Stimulated activated CD4-positive, alpha-beta T cell treated with anti-CD3 and anti-CD28 coated beads, Interleukin-12 subunit alpha, Interleukin-12 subunit beta, amount 100 ng/mL, for 24 hours (primary cell): ENCODE data around the gene CHRNA9.
"Not testable (repeated sequence)": the region's sequence is repeated elsewhere in the genome, so short reads cannot be mapped to it uniquely, and the experiment has no call there.

Source experiments
- DNase-seq, 2 experiments: peaks; one replicate each; pipeline ENCODE4 v3.0.0-alpha.2; 2020; ENCODE audit warnings: low read depth in 2 of 2

CHRNA9 gene, protein sequence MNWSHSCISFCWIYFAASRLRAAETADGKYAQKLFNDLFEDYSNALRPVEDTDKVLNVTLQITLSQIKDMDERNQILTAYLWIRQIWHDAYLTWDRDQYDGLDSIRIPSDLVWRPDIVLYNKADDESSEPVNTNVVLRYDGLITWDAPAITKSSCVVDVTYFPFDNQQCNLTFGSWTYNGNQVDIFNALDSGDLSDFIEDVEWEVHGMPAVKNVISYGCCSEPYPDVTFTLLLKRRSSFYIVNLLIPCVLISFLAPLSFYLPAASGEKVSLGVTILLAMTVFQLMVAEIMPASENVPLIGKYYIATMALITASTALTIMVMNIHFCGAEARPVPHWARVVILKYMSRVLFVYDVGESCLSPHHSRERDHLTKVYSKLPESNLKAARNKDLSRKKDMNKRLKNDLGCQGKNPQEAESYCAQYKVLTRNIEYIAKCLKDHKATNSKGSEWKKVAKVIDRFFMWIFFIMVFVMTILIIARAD

DNA sequence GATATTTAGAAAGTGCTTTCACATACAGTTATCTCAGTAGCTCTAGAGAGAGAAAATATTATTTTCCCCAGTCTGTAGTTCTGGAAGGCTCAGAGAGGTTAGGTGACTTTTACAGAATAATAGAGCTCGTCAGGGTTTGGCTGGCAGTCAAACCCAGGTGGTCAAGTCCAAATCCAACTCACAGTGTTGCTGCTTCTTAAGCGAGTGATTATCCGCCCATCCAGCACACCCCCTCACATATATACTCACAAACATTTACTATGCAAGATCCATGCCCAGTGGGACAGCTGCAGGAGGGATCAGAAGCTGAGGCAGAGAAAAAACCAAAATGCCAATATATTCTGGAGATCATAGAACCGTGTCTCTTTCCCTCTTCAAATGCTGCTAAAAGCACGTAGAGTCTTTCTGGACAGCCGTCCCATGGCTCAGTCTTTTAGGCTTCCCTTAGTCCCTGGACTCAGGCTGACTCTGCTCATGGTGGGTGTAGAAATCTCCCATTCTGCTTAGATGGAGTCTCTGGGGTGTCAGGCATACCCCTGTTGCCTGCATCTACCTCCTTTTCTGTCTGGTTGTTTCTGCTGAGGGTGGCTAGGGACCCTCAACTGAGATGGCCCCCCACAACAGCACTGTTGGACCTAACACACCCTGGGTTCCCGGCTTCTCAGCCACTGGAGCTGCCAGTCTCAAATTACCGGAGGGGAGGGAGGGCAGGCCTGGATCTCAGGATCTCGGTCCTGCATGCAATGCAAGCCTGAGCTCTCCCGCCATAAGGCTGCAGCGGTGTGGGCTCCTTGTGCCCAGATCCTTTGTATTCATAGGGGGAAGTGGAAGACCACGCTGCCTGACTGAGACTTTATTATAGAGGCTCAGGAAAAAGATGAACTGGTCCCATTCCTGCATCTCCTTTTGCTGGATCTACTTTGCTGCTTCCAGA, at the start of gene CHRNA9:
Gene CHRNA9, plus strand, starts transcription at position 743 of the 934 bp plus-strand sequence. Its CDS starts 135 bp downstream, at position 878.
- DNase-seq, result no peak

GRCh38 chr4:40285692-40286091, 49.4 kb upstream of the CHRNA9 start:
- DNase-seq, result no peak

DNA sequence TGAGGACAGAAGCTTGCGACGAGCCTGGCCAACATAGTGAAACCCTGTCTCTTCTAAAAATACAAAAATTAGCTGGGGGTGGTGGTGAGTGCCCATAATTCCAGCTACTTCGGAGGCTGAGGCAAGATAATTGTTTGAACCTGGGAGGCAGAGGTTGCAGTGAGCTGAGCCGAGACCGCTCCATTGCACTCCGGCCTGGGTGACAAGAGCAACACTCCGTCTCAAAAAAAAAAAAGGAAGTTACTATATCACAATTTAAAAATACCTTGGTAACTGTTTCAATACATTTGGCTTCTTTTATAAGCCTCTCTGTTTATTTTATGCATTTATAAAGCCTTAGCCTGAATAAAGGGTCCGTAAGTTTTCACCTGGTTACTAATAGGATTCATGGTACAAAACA, 46.6 kb upstream of the CHRNA9 start:
- no peak for DNase-seq

DNA sequence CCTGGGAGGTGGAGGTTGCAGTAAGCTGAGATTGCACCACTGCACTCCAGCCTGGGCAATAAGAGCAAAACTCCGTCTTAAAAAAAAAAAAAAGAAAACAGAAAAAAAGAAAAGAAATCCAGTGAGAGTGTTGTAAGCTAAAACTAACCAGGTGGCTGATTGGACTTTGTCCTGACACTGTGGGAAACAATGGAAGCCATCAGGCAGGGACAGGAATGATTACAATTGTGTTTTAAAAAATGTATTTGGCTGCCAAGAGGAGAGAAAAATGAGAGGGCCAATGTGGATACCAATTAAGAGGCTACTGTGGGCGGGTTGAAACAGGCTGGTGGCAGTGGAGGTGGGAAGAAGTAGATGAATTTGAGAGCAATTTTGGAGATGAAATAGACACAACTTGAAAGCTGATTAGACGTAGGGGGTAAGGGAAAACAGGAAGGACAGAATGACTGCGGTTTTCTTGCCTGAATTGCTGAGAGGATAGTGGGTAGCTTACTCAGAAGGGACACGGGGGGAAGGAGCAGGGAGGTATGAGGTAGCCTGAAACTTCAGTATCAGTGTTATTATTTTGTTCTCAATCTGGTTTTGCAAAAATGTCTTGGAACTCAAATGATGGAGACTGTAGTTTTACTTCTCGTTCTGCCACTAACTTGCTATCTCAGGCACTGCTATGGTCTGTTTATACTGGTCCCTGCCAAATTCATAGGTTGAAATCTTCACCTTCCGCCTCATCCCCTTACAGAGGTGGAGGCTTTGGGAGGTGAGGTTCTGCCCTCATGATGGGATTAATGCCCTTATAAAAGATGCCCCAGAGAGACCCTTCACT, 45.6 kb upstream of the CHRNA9 start:
- no peak for DNase-seq

DNA sequence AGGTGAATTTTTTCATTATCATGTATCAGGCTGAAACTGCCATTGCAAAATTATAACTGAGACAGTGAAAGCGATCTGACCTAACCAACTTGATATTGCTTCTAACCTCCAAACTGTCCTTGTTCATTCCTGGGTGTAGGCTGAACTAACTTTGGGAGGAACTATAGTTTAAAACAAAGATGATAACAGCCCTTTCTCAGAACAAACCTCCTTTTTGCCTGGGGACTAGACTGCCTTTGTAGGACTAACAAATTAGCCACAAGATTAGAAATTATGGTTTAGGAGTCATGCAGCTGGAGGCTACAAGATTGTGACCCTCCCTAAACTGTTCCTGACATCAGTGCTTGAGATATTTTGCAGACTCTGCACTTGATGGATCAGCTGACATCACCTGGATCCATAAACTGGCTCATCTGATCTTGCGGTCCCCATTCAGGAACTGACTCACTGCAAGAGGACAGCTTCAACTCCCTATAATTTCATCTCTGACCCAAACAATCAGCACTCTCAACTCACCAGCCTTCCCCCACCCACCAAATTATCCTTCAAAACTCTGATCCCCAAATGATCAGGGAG, 44.4 kb upstream of the CHRNA9 start:
- not testable (repeated sequence) for DNase-seq

GRCh38 chr4:40292313-40292759, 42.8 kb upstream of the CHRNA9 start:
- no peak for DNase-seq

DNA sequence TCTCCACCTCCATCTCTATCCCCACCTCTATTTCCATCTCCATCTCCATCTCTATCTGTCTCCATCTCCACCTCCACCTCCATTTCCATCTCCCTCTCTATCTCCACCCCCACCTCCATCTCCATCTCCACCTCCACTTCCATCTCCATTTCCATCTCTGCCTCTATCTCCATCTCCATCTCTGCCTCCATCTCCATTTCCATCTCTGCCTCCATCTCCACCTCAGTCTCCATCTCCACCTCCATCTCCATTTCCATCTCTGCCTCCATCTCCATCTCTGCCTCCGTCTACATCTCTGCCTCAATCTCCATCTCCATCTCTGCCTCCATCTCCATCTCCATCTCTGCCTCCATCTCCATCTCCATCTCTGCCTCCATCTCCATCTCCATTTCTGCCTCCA, 40.8 kb upstream of the CHRNA9 start:
- DNase-seq, result no peak

- DNase-seq, result not testable (repeated sequence)
These were observed 40.1 kb upstream of the CHRNA9 start for GRCh38 chr4:40295030-40295429.

GRCh38 chr4:40295572-40295971, 39.6 kb upstream of the CHRNA9 start:
- no peak for DNase-seq

GRCh38 chr4:40299126-40299525, 36.0 kb upstream of the CHRNA9 start:
- no peak for DNase-seq

DNA sequence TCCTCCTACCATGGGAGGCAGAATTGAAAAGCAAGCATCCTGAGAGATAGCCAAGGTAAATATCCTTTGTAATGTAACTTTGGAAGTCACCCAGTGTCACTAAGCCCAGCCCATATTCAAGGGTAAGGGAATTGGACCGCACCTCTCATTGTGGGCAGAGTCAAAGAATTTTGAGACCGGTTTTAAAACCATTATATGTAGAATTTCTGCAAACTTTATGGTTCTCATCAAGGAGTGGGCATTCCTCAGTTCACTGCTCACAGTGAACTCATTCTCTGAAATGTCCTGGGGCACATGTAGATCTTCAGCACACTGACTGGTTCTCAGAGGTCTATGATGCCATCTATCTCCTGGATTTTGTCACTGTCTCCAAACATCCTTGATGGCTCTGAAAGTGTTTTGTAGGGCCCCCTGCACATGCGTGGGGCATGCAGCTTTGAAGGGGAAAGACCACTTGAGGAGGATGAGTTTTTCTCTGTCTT, 35.3 kb upstream of the CHRNA9 start:
- no peak for DNase-seq

DNA sequence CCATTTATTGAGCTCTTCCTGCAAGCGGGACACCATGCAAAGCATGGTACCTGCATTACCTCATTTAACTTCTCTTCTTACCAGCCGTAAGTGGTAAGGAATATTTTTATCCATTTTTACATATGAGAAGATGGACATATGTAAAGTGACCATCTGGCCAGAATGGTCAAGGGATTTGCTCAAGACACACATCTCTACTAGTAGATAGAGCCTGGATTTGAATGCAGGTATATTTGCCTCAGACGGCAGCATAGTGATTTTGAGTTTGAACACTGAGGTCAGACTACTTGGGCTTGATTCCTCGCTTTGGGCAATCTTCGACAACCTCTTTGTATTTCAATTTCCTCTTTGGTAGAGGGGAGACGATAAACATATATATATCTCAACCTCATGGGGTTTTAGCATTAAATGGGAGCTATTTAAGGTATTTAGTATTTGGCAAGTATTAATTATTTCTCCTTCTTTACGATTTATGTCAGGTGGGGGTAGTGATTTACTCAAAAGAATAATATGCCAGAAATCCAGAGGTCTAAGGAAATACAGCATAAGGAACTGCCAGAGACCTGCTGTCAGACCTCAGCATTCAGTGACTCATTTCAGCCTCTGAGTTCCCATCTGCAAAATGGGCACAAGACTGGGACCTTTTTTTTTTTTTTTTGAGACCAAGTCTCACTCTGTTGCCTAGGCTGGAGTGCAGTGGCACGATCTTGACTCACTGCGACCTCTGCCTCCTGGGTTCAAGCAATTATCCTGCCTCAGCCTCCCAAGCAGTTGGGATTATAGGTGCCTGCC, 34.6 kb upstream of the CHRNA9 start:
- no peak for DNase-seq

DNA sequence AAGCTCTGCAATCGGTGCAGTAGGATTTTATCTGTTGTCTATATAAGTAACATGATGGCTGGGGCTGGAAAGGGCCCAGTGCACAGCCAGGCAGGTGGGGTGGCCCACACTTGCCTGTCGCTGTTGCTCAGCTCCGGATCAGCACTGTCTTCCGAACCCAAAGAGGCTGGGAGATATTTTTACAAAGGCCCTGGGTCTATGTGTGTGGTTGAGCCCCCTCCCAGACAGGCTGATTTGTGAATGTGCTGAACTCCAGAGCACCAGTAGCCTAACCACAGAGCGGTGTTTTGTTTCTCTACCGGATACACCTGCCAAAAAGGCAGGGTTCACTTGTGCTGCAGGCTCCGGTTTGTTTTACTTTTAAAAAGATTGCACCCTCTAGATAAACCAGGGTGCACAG, 33.5 kb upstream of the CHRNA9 start:
- DNase-seq, result no peak

- DNase-seq, result no peak
These were observed 31.4 kb upstream of the CHRNA9 start for GRCh38 chr4:40303751-40304150.

DNA sequence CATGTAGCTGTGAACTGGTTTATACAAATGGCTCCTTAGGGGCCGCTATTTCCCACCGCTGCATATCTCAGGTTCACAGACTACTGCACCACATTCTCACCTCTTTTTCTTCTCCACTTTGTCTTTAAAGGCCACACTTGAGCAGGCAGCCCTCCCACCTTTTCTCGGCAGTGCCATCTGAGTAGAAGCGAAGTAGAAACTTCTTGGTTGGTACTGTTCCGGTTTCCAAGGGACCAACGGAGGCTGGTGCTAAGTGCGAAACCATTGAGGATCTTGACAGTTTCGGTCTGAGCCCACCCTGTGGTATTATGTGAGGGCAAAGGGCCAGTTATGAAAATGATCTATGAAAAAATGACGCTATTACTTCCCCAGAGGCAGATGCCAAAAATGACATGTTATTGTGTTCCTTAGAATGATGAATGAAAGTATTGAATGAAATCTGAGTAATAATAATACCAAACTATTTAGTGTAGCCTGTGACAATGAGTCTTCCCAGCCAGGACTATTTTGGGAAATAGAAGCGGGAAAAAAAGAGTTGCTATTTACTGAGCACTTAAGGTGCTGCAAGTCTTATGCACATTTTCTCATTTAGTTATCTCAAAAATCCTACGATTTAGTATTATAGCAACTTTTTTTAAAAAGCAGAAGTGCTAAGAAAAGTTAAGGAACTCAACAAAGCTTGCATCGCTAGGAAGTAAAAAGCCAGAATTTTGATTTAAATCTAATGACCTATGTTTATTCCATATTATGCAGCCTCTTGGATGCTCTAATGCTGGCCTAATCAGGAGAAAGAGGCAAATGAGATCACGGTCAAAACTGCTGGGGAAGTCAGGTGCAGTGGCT, 29.6 kb upstream of the CHRNA9 start:
- no peak for DNase-seq

GRCh38 chr4:40306226-40306625, 28.9 kb upstream of the CHRNA9 start:
- no peak for DNase-seq

- no peak for DNase-seq
These were observed 28.2 kb upstream of the CHRNA9 start for GRCh38 chr4:40306976-40307375.

- peak in 1 of 2 experiments; percentile 34 for DNase-seq
These were observed 27.3 kb upstream of the CHRNA9 start for GRCh38 chr4:40307627-40308497.
